Uterus (tissue), 4 donors: ENCODE measurements around the gene RNF214. TPM values are rescaled to one million over a fixed set of nuclear protein-coding genes. Genes with fewer than 3 reads are reported as not detected.
A peak's percentile ranks its signal among the peaks of the same experiment; 100 is the strongest.

Experiments used
- DNase-seq, 2 donors: peaks; one replicate each; pipeline ENCODE4 v3.0.0-alpha.2; 2019 to 2020
- H3K27ac ChIP-seq, 2 donors: fragments of 200-600 bp; sonication (generic); 1 replicate in 1 of 2; 2 replicates in 1 of 2; pipeline ENCODE4 v1.5.1; 2016 to 2018
- H3K27me3 ChIP-seq, 2 donors: fragments of 200-600 bp; sonication (generic); one replicate each; pipeline ENCODE4 v1.5.1; 2018 to 2019; ENCODE audit warnings: control low read depth in 1 of 2
- H3K36me3 ChIP-seq, 2 donors: fragments of 200-600 bp; sonication (generic); one replicate each; pipeline ENCODE4 v1.5.1; 2019; ENCODE audit warnings: control low read depth in 1 of 2
- H3K4me1 ChIP-seq, 2 donors: fragments of 200-600 bp; sonication (generic); one replicate each; pipeline ENCODE4 v1.5.1; 2018 to 2019; ENCODE audit warnings: control low read depth in 1 of 2
- H3K4me3 ChIP-seq, 2 donors: fragments of 200-600 bp; sonication (generic); 1 replicate in 1 of 2; 2 replicates in 1 of 2; pipeline ENCODE4 v1.5.1; 2018 to 2019; ENCODE audit warnings: mild to moderate bottlenecking in 1 of 2
- H3K9me3 ChIP-seq, 2 donors: fragments of 200-600 bp; sonication (generic); one replicate each; pipeline ENCODE4 v1.5.1; 2019; ENCODE audit warnings: control low read depth in 1 of 2
- POLR2A ChIP-seq, 2 donors: fragments of 450-650 bp; IDR thresholded peaks; one replicate each; pipeline ENCODE4 v1.6.1; 2016; ENCODE audit warnings: antibody characterized with exemption in 2 of 2, mild to moderate bottlenecking in 1 of 2, moderate library complexity in 1 of 2
- intact Hi-C: fragments of 100-400 bp; cut with DNase I; formaldehyde crosslinking; loops from one replicate; pipeline ENCODE4 v1.15.1; 2023; ENCODE audit warnings: low total_unique reads
- total RNA-seq, 4 donors: library from RNA; depleted of rRNA in 3 of 4; stranded (reverse); fragments of >200 nt in 3 of 4; gene quantifications; one replicate each; pipeline versions ENCODE4 v1.1.0 to v1.2.4, GENCODE V29; 2014 to 2023
- TF ChIP-seq, protein P1 (sequence below), 4 experiments: fragments of 200-600 bp in 2 of 4; fragments of 450-650 bp in 2 of 4; sonication (generic) in 2 of 4; IDR thresholded peaks; one replicate each; pipeline ENCODE4 v1.5.1; 2016 to 2019; ENCODE audit warnings: antibody characterized with exemption in 4 of 4, mild to moderate bottlenecking in 2 of 4, moderate library complexity in 1 of 4
- donor health status: DM: yes; HTN: yes; CAD: no.

RNF214 gene
- total RNA-seq, 4 donors from 2014 or later = 4.4 to 38.6 (median 11.4) TPM

GRCh38 chr11:117212697-117213355, 19.6 kb upstream of the RNF214 start:
- intact Hi-C loops = no loop called here
- no peaks in the 10 kb centered on the region for H3K27me3 ChIP-seq
- no peak for DNase-seq
- TF ChIP-seq POLR2A (IDR thresholded peaks at IDR 0.05) = no peak
- TF ChIP-seq, protein P1, sequence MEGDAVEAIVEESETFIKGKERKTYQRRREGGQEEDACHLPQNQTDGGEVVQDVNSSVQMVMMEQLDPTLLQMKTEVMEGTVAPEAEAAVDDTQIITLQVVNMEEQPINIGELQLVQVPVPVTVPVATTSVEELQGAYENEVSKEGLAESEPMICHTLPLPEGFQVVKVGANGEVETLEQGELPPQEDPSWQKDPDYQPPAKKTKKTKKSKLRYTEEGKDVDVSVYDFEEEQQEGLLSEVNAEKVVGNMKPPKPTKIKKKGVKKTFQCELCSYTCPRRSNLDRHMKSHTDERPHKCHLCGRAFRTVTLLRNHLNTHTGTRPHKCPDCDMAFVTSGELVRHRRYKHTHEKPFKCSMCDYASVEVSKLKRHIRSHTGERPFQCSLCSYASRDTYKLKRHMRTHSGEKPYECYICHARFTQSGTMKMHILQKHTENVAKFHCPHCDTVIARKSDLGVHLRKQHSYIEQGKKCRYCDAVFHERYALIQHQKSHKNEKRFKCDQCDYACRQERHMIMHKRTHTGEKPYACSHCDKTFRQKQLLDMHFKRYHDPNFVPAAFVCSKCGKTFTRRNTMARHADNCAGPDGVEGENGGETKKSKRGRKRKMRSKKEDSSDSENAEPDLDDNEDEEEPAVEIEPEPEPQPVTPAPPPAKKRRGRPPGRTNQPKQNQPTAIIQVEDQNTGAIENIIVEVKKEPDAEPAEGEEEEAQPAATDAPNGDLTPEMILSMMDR (IDR thresholded peaks at IDR 0.05) = no peak
- H3K36me3 ChIP-seq = no peaks in the 10 kb centered on the region
- no peak overlapping the region for H3K4me3 ChIP-seq
- no peak overlapping the region for H3K27ac ChIP-seq
- no peaks in the 10 kb centered on the region for H3K9me3 ChIP-seq
- peaks cover 0 to 6% of the 10 kb centered on the region in 2 donors for H3K4me1 ChIP-seq

GRCh38 chr11:117214404-117215110, 17.9 kb upstream of the RNF214 start:
- Histone ChIP-seq H3K27ac (peak overlapping the region; percentile 8 to 49), H3K4me3 (no peak overlapping the region), H3K27me3 (no peaks in the 10 kb centered on the region), H3K9me3 (no peaks in the 10 kb centered on the region), H3K36me3 (no peaks in the 10 kb centered on the region), H3K4me1 (peaks cover 10 to 12% of the 10 kb centered on the region in 2 donors)
- intact Hi-C loops = no loop called here
- no peak for DNase-seq
- TF ChIP-seq, protein P1 (IDR thresholded peaks at IDR 0.05) = no peak
- TF ChIP-seq POLR2A (IDR thresholded peaks at IDR 0.05) = no peak

DNA sequence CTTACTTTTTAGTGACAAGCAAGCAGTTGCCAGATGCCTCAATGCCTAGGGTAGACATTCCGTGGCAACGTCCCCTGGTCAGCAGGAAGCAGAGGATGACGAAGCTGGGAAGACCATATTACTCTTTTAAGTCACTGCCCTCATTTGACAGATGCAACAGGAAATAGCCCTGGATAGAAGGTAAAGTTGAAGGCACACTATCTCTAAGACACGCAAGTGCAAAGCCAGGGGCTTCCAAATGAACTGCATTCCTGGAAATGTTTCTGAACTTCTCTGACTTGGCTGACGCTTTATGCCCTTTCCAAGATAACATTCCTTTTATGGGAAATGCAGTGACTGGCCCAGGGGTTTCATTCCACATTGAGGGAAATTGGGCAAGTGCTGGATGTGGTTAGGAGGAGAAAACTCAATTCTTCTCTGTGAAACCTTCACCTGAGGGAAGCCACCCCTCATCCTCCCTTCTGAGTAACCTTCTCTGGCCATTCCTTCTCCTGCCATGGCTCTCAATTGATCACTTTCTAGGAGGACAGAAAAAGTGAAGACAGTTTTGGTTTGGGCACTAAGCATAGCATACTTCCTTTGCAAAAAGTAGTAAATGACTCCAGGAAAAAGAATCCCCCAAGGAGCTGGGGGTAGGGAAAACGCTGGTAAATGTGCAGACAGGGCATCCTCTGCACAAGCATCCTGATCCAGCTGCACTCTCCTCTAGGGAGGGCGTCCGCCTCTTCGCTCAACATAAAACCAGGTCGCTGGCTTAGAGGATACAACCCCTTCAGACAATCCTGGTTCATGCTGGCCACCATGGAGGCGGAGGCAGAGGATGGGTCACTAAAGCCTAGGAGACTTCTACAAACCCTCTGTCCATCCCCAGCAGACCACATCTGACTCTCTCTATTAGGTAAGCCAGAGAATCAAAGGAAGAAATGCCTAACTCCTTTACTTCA, 15.1 kb upstream of the RNF214 start:
- peak; percentile 30 to 60 for DNase-seq
- H3K27me3 ChIP-seq = no peaks in the 10 kb centered on the region
- intact Hi-C loops = no loop called here
- H3K4me3 ChIP-seq = peak overlapping the region in 1 of 2 donors; percentile 6
- peaks cover 35% of the 10 kb centered on the region in 2 donors for H3K4me1 ChIP-seq
- TF ChIP-seq, protein P1 (IDR thresholded peaks at IDR 0.05) = no peak
- no peak for TF ChIP-seq POLR2A (IDR thresholded peaks at IDR 0.05)
- H3K9me3 ChIP-seq = no peaks in the 10 kb centered on the region
- H3K27ac ChIP-seq = peak overlapping the region; percentile 93 to 94
- no peaks in the 10 kb centered on the region for H3K36me3 ChIP-seq

DNA sequence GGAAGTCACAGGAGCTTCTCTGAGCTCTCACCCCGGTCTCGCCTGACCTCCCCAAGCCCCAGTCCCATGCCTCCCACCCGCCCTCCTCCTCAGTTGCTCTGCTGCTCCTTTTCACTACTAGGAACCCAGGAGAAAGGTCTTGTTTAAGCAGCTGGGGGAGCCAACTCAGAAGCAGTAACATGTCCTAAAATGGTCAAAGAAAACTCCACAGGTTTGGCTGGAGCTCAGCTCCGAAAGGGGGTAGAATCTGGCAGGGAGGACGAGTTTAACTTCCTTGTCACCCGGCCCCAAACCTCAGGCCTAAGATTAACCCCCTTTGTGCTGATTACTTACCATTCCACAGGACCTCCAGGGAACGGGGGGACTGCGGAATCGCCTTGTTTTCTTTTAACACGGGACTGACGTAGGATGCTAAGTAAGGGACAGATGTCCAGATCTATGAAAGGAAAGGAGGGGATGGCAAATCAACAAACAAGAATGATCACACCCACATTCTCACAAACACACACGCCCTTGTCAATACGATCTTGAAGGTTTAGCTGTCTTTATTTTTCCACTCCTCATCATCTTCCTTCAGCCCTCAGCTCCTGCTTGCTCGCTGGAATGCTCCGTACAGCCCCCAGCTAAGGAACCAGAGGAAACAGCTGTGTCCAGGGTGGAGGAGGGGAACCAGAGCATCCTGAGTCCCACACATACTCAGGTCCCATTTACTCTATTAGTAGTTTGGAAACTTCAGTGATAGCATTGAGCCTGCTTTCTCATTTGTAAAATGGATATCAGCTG, 14.1 kb upstream of the RNF214 start:
- intact Hi-C loops = no loop called here
- peak in 1 of 2 donors; percentile 20 for TF ChIP-seq POLR2A (IDR thresholded peaks at IDR 0.05)
- TF ChIP-seq, protein P1 (IDR thresholded peaks at IDR 0.05) = no peak
- H3K27me3 ChIP-seq = no peaks in the 10 kb centered on the region

More for the DNA sequence above, 14.1 kb upstream of the RNF214 start:
- Histone ChIP-seq H3K4me1 (peaks cover 35 to 40% of the 10 kb centered on the region in 2 donors), H3K9me3 (no peaks in the 10 kb centered on the region), H3K27ac (peak overlapping the region; percentile 93 to 94), H3K4me3 (peak overlapping the region in 1 of 2 donors; percentile 6), H3K36me3 (no peaks in the 10 kb centered on the region)
- peak; percentile 76 to 85 for DNase-seq
